ENCODE results near the gene PEX7. TPM values are rescaled to one million over a fixed set of nuclear protein-coding genes. Genes with fewer than 3 reads are reported as not detected.

PEX7 gene
- total and polyA plus RNA-seq, 2 of the 8 experiments (the other 6 are each of a cell fraction or from before 2014, with no cell fraction given) = 6.4 to 11.0 TPM

DNA sequence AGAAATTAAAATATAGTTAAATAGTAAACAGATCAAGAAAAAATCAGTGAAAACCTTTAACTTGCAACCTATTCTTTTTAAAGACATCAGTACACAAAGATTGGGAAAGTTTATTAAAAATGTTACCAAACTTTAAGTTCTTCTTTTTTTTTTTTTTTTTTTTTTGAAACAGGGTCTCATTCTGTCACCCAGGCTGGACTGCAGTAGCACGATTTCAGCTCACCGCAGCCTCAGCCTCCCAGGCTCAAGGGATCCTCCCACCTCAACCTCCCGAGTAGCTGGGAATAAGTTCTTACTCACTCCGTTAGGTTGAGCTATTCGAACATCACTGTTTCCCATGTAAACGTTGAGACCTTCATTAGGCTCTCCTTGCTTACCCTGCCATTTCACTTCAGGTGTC is 35.7 kb upstream of the PEX7 start:
- POLR2A ChIA-PET (ENCODE audit: partially characterized antibody) = interaction anchor here (1.1 kb wide), 1 partner anchor 291 kb away, joined by 4 read pairs; no protein-coding TSS in a partner anchor
- H4K20me1 ChIP-seq (replicated peaks in 1 of 2; ENCODE audit: control insufficient read depth in 1 of 2, insufficient read depth in 2 of 2, low read length in 2 of 2) = peaks cover 0 to 5% of the 10 kb centered on the region in 2 experiments

More for the DNA sequence above, 35.7 kb upstream of the PEX7 start:
- peaks cover 4% of the 10 kb centered on the region; the same call in 1 of the 2 replicates for H3K23me2 ChIP-seq (ENCODE audit: low read depth, low read length)
- no peak for FAIRE-seq
- H4K5ac ChIP-seq (ENCODE audit: insufficient read length, low read depth, low read length) = no peak overlapping the region
- H3K9ac ChIP-seq (replicated peaks in 1 of 4; ENCODE audit: extremely low read depth in 1 of 4, low read depth in 3 of 4, low read length in 3 of 4) = no peak overlapping the region
- no peak overlapping the region for H3K27ac ChIP-seq (ENCODE audit: low read depth, low read length)
- no peak overlapping the region for H3K4me3 ChIP-seq (ENCODE audit: extremely low read depth in 1 of 4, insufficient read depth in 2 of 4, low read depth in 3 of 4, low read length in 4 of 4)
- TF ChIP-seq MAFK (IDR thresholded peaks at IDR 0.05; ENCODE audit: low read depth, low read length) (no peak), PHF8 (conservative IDR thresholded peaks at IDR 0.05; ENCODE audit: low read depth, low read length) (no peak), SIN3A (conservative IDR thresholded peaks at IDR 0.05 in 1 of 2, IDR thresholded peaks at IDR 0.05 in 1 of 2; ENCODE audit: low read depth in 1 of 2, low read length in 2 of 2) (no peak)
- TF ChIP-seq, protein P1, sequence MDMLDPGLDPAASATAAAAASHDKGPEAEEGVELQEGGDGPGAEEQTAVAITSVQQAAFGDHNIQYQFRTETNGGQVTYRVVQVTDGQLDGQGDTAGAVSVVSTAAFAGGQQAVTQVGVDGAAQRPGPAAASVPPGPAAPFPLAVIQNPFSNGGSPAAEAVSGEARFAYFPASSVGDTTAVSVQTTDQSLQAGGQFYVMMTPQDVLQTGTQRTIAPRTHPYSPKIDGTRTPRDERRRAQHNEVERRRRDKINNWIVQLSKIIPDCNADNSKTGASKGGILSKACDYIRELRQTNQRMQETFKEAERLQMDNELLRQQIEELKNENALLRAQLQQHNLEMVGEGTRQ (IDR thresholded peaks at IDR 0.05; ENCODE audit: low read length) = no peak
- no peak overlapping the region for H2AFZ ChIP-seq (ENCODE audit: low read length)
- no peak overlapping the region for H3K23ac ChIP-seq (ENCODE audit: insufficient read length)
- H2AK5ac ChIP-seq (ENCODE audit: low read depth, low read length) = no peak overlapping the region; the same call in 1 of the 2 replicates
- H3K14ac ChIP-seq (ENCODE audit: insufficient read length) = no peak overlapping the region
- H3K56ac ChIP-seq (replicated peaks; ENCODE audit: insufficient read length, low read depth, low read length) = no peak overlapping the region
- no peak overlapping the region for H3K4ac ChIP-seq (replicated peaks; ENCODE audit: insufficient read length, low read depth, low read length)
- H2BK120ac ChIP-seq (replicated peaks; ENCODE audit: low read depth, low read length) = no peak overlapping the region
- no peaks in the 10 kb centered on the region for H3K36me3 ChIP-seq (ENCODE audit: control insufficient read depth in 2 of 4, insufficient read depth in 4 of 4, low read length in 3 of 4)
- peaks cover 0 to 6% (median 2%) of the 10 kb centered on the region in 4 experiments; a peak in 1 of 7 replicates for H3K4me1 ChIP-seq (replicated peaks in 1 of 4; ENCODE audit: control insufficient read depth in 3 of 4, insufficient read depth in 4 of 4, low read length in 3 of 4)
- H3K79me1 ChIP-seq (ENCODE audit: low read depth, low read length) = no peaks in the 10 kb centered on the region
- H2BK15ac ChIP-seq (ENCODE audit: low read length) = no peak overlapping the region
- 92% methylated on average over 6 of the region's 6 CpGs; no CpG with 5 or more reads in 1 of the 2 experiments for WGBS, 2 experiments (ENCODE audit: extremely low coverage in 1 of 2, insufficient coverage in 1 of 2, insufficient read length in 1 of 2, insufficient replicate concordance in 2 of 2, low coverage in 1 of 2, low lambda C conversion rate in 2 of 2, missing lambda C conversion rate in 1 of 2)
- no peak overlapping the region for H2BK20ac ChIP-seq (ENCODE audit: low read length)
- no peak overlapping the region for H3K18ac ChIP-seq (ENCODE audit: extremely low read depth, low read length)
- no peaks in the 10 kb centered on the region for H3K79me2 ChIP-seq (ENCODE audit: control insufficient read depth in 1 of 2, insufficient read depth in 2 of 2, low read length in 2 of 2)
- no peak overlapping the region for H3K4me2 ChIP-seq (ENCODE audit: insufficient read depth in 1 of 2, low read depth in 2 of 2, low read length in 2 of 2)
- H4K8ac ChIP-seq (ENCODE audit: extremely low read depth, insufficient read depth, low read length) = no peak overlapping the region
- H4K91ac ChIP-seq (replicated peaks; ENCODE audit: insufficient read length, low read length) = no peak overlapping the region
- H3K9me3 ChIP-seq (ENCODE audit: insufficient read depth in 2 of 2, low read depth in 1 of 2, low read length in 1 of 2) = no peaks in the 10 kb centered on the region
- CTCF ChIA-PET (ENCODE audit: partially characterized antibody) = interaction anchor here (0.8 to 1.3 kb wide), 8 partner anchors 12 to 207 kb away, joined by 3 to 5 read pairs (median 3); no protein-coding TSS in a partner anchor
- H3K27me3 ChIP-seq (replicated peaks in 1 of 4; ENCODE audit: control insufficient read depth in 3 of 4, extremely low read depth in 1 of 4, insufficient read depth in 3 of 4, low read length in 3 of 4) = peaks cover 4 to 19% (median 9%) of the 10 kb centered on the region in 4 experiments; a peak in 6 of 7 replicates
- H2BK5ac ChIP-seq (ENCODE audit: low read depth, low read length) = no peak overlapping the region
- DNase-seq (ENCODE audit: low read depth in 1 of 2, low spot score in 2 of 2) = no peak
- no peak overlapping the region for H2BK12ac ChIP-seq (ENCODE audit: low read depth, low read length)

All from H1 (cell line).